SK-N-SH (cell line): ENCODE results near the gene CADM2. TPM values are rescaled to one million over a fixed set of nuclear protein-coding genes. Genes with fewer than 3 reads are reported as not detected.

ENCODE experiments used
- CTCF ChIA-PET: fragments of 300-600, 350-600 bp; formaldehyde crosslinking; extraction: SDS; loops from one replicate; lab custom pipeline; 2021; lab: Yijun Ruan, JAX
- POLR2A ChIA-PET: fragments of 350-600 bp; sonication (Branson Sonifier 250); formaldehyde crosslinking; extraction: SDS; loops from one replicate; lab custom pipeline; 2020; ENCODE audit warnings: antibody characterized with exemption, inconsistent platforms; lab: Yijun Ruan, JAX
- DNase-seq: peaks from one replicate; pipeline ENCODE4 v3.0.0; 2012
- H2AFZ ChIP-seq: fragments of 200-600 bp; sonication (generic); 2 replicates; pipeline ENCODE4 v1.8.1; 2016; ENCODE audit warnings: antibody characterized with exemption, mild to moderate bottlenecking, low read depth
- H3F3A ChIP-seq: fragments of 200-600 bp; sonication (generic); replicated peaks from 2 replicates; pipeline ENCODE3; 2016; ENCODE audit warnings: antibody characterized with exemption, mild to moderate bottlenecking; ENCODE audit not compliant: insufficient read depth
- H3K27ac ChIP-seq, 2 experiments: fragments of 200-500 bp in 1 of 2; fragments of 200-600 bp in 1 of 2; sonication (Bioruptor generic) in 1 of 2; sonication (generic), shearing (Covaris generic) in 1 of 2; 2 replicates each; pipeline versions ENCODE4 v1.5.1 to v1.6.1; 2014 to 2016; ENCODE audit warnings: low read depth in 2 of 2, inconsistent platforms in 1 of 2, low read length in 1 of 2, mild to moderate bottlenecking in 1 of 2, mixed read lengths in 1 of 2
- H3K27me3 ChIP-seq: fragments of 200-600 bp; sonication (generic), shearing (Covaris generic); 2 replicates; pipeline ENCODE4 v1.6.1; 2016; ENCODE audit warnings: mixed run types; ENCODE audit not compliant: insufficient read depth
- H3K36me3 ChIP-seq, 2 experiments: fragments of 200-500 bp in 1 of 2; fragments of 200-600 bp in 1 of 2; sonication (Bioruptor generic) in 1 of 2; sonication (generic) in 1 of 2; replicated peaks in 1 of 2; 2 replicates each; pipeline versions ENCODE3 to v1.5.1; 2014 to 2016; ENCODE audit warnings: low read length in 1 of 2, mild to moderate bottlenecking in 1 of 2; ENCODE audit not compliant: insufficient read depth in 2 of 2, control insufficient read depth in 1 of 2
- H3K4me1 ChIP-seq, 2 experiments: fragments of 200-500 bp in 1 of 2; fragments of 200-600 bp in 1 of 2; sonication (Bioruptor generic) in 1 of 2; sonication (generic), shearing (Covaris generic) in 1 of 2; 2 replicates each; pipeline versions ENCODE4 v1.5.1 to v1.6.1; 2014 to 2016; ENCODE audit warnings: low read depth in 1 of 2, low read length in 1 of 2, mixed run types in 1 of 2; ENCODE audit not compliant: insufficient read depth in 2 of 2, control insufficient read depth in 1 of 2
- H3K4me2 ChIP-seq: fragments of 200-600 bp; sonication (generic), shearing (Covaris generic); 2 replicates; pipeline ENCODE4 v1.6.1; 2017; ENCODE audit warnings: mixed run types
- H3K4me3 ChIP-seq, 2 experiments: fragments of 200-500 bp in 1 of 2; fragments of 200-600 bp in 1 of 2; sonication (Bioruptor generic) in 1 of 2; sonication (generic), shearing (Covaris generic) in 1 of 2; 2 replicates each; pipeline versions ENCODE4 v1.5.1 to v1.8.1; 2014 to 2016; ENCODE audit warnings: low read depth in 2 of 2, inconsistent platforms in 1 of 2, low read length in 1 of 2, mild to moderate bottlenecking in 1 of 2, mixed read lengths in 1 of 2, moderate library complexity in 1 of 2
- H3K79me2 ChIP-seq: fragments of 200-600 bp; sonication (generic); 2 replicates; pipeline ENCODE4 v1.8.1; 2017; ENCODE audit warnings: mild to moderate bottlenecking; ENCODE audit not compliant: insufficient read depth
- H3K9ac ChIP-seq: fragments of 200-600 bp; sonication (generic); 2 replicates; pipeline ENCODE4 v1.6.1; 2017; ENCODE audit warnings: mixed run types
- H3K9me2 ChIP-seq: fragments of 200-600 bp; sonication (generic); 2 replicates; pipeline ENCODE4 v1.6.1; 2017; ENCODE audit warnings: mixed run types
- H3K9me3 ChIP-seq: fragments of 200-600 bp; sonication (generic); 2 replicates; pipeline ENCODE4 v1.6.1; 2017; ENCODE audit warnings: mixed run types, mild to moderate bottlenecking, moderate library complexity
- H4K20me1 ChIP-seq: fragments of 200-600 bp; sonication (generic); 2 replicates; pipeline ENCODE4 v1.6.1; 2017; ENCODE audit warnings: mild to moderate bottlenecking, mixed run types; ENCODE audit not compliant: insufficient read depth
- CHD2 ChIP-seq: fragments of 150-350 bp; IDR thresholded peaks from 2 replicates; pipeline ENCODE4 v1.6.1; 2018; ENCODE audit warnings: low read length; ENCODE audit not compliant: partially characterized antibody
- FOSL2 ChIP-seq: IDR thresholded peaks from 2 replicates; pipeline ENCODE4 v1.4.0; 2012; ENCODE audit warnings: low read depth, mild to moderate bottlenecking, moderate library complexity, borderline replicate concordance
- FOXJ3 ChIP-seq: sonication (generic); formaldehyde crosslinking; IDR thresholded peaks from 2 replicates; pipeline ENCODE4 v1.5.1; 2020; ENCODE audit warnings: mild to moderate bottlenecking, missing genetic modification reagents
- GABPA ChIP-seq: IDR thresholded peaks from 2 replicates; pipeline ENCODE4 v1.4.0; 2012; ENCODE audit warnings: low read depth, mild to moderate bottlenecking
- JUND ChIP-seq: IDR thresholded peaks from 2 replicates; pipeline ENCODE4 v1.4.0; 2012
- MEF2A ChIP-seq: IDR thresholded peaks from 2 replicates; pipeline ENCODE4 v1.4.0; 2012; ENCODE audit warnings: low read depth, borderline replicate concordance
- POLR2AphosphoS5 ChIP-seq: IDR thresholded peaks from 2 replicates; pipeline ENCODE4 v1.6.1; 2012; ENCODE audit warnings: low read depth, low read length
- TEAD4 ChIP-seq: IDR thresholded peaks from 2 replicates; pipeline ENCODE4 v1.4.0; 2012; ENCODE audit warnings: mild to moderate bottlenecking, borderline replicate concordance; ENCODE audit not compliant: insufficient read depth
- WGBS: methylation state at CpG from one replicate; pipeline ENCODE4 v1.1.6; 2017; ENCODE audit warnings: low lambda C conversion rate; 5-methylcytosine and 5-hydroxymethylcytosine counted together
- polyA plus RNA-seq, 3 experiments: library from polyadenylated mRNA; depleted of rRNA; stranded (reverse); fragments of >200 nt; gene quantifications; 2 replicates each; pipeline ENCODE4 v1.2.3, GENCODE V29; 2012
- TF ChIP-seq, protein P1 (sequence below): IDR thresholded peaks from 2 replicates; pipeline ENCODE4 v1.6.1; 2012; ENCODE audit warnings: mild to moderate bottlenecking, low read depth, low read length, moderate library complexity
- TF ChIP-seq, protein P2 (sequence below): fragments of 200-600 bp; sonication (generic); IDR thresholded peaks from 2 replicates; pipeline ENCODE4 v1.6.1; 2017; ENCODE audit warnings: antibody characterized with exemption, mild to moderate bottlenecking, moderate library complexity

Gene CADM2
- polyA plus RNA-seq, 1 of the 3 experiments (the other 2 are of a cell fraction) = 0.46 TPM

DNA sequence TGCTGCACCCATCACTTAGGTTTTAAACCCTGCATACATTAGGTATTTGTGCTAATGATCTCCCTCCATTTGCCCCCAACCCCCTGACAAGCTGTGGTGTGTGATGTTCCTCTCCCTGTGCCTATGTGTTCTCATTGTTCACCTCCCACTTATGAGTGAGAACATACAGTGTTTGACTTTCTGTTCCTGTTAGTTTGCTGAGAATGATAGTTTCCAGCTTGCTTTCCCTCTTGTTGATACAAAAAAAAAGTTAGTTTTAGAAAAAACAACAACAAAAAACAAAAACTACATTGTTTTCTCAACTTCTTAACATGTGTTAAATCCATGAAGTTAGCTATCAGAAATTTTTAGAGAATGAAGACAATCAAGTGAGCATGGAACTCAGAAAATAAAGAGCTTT lies 1079.1 kb downstream of the CADM2 start (continued):
- TF ChIP-seq, protein P1, sequence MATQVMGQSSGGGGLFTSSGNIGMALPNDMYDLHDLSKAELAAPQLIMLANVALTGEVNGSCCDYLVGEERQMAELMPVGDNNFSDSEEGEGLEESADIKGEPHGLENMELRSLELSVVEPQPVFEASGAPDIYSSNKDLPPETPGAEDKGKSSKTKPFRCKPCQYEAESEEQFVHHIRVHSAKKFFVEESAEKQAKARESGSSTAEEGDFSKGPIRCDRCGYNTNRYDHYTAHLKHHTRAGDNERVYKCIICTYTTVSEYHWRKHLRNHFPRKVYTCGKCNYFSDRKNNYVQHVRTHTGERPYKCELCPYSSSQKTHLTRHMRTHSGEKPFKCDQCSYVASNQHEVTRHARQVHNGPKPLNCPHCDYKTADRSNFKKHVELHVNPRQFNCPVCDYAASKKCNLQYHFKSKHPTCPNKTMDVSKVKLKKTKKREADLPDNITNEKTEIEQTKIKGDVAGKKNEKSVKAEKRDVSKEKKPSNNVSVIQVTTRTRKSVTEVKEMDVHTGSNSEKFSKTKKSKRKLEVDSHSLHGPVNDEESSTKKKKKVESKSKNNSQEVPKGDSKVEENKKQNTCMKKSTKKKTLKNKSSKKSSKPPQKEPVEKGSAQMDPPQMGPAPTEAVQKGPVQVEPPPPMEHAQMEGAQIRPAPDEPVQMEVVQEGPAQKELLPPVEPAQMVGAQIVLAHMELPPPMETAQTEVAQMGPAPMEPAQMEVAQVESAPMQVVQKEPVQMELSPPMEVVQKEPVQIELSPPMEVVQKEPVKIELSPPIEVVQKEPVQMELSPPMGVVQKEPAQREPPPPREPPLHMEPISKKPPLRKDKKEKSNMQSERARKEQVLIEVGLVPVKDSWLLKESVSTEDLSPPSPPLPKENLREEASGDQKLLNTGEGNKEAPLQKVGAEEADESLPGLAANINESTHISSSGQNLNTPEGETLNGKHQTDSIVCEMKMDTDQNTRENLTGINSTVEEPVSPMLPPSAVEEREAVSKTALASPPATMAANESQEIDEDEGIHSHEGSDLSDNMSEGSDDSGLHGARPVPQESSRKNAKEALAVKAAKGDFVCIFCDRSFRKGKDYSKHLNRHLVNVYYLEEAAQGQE = no peak

DNA sequence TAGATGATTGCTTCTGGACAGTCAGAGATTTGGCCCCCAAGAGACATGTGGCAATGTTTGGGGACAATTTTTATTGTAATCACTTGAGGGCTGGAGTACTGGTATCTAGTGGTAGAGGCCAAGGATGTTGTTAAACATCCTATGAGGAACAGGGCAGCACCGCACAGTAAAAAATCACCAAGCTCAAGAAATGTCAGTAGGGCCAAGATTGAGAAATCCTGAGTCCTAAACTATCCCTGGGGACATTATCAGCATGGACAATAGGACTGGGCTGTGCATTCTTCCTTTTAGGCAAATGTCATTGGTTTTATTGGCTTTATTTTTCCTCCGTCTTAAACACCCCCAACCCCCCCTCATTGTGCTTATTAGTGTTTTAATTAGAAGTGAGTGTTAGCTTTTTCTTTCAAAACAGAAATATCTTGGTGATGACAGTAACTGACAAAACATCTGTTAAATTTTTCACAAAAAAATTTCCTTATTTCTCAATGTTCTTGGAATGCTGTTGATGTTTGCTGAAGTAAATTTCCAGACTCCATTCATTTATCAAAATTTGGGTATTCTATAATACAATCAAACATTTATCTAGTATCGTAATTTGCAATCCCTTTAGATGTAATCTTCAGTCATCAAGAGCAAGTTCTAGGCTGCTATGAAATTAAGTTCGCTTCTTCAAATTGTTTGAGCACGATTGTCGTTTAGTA lies 1087.8 kb downstream of the CADM2 start:
- Histone ChIP-seq H3K36me3 (no peaks in the 10 kb centered on the region), H3K27ac (no peak overlapping the region), H3K9ac (no peak overlapping the region), H3K27me3 (no peaks in the 10 kb centered on the region), H3K4me1 (no peaks in the 10 kb centered on the region), H2AFZ (no peak overlapping the region), H3K79me2 (no peaks in the 10 kb centered on the region), H4K20me1 (no peaks in the 10 kb centered on the region), H3K4me2 (no peak overlapping the region), H3K9me2 (no peaks in the 10 kb centered on the region)
- 14% methylated on average over 6 of the region's 6 CpGs for WGBS
- no peak for DNase-seq
- POLR2A ChIA-PET = no interaction called here
- CTCF ChIA-PET = interaction anchor here (2.5 kb wide), 1 partner anchor 10 kb away, joined by 6 read pairs; no protein-coding TSS in a partner anchor
- TF ChIP-seq FOXJ3 (CRISPR knock-in tag) = no peak
- no peak for TF ChIP-seq TEAD4
- TF ChIP-seq JUND = no peak
- TF ChIP-seq, protein P2, sequence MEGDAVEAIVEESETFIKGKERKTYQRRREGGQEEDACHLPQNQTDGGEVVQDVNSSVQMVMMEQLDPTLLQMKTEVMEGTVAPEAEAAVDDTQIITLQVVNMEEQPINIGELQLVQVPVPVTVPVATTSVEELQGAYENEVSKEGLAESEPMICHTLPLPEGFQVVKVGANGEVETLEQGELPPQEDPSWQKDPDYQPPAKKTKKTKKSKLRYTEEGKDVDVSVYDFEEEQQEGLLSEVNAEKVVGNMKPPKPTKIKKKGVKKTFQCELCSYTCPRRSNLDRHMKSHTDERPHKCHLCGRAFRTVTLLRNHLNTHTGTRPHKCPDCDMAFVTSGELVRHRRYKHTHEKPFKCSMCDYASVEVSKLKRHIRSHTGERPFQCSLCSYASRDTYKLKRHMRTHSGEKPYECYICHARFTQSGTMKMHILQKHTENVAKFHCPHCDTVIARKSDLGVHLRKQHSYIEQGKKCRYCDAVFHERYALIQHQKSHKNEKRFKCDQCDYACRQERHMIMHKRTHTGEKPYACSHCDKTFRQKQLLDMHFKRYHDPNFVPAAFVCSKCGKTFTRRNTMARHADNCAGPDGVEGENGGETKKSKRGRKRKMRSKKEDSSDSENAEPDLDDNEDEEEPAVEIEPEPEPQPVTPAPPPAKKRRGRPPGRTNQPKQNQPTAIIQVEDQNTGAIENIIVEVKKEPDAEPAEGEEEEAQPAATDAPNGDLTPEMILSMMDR = no peak
- no peak for TF ChIP-seq CHD2
- TF ChIP-seq FOSL2 = no peak
- no peak for TF ChIP-seq GABPA
- TF ChIP-seq POLR2AphosphoS5 = no peak
- TF ChIP-seq MEF2A = no peak
- TF ChIP-seq, all 33 proteins: peak for 0
- Histone ChIP-seq H3F3A (no peaks in the 10 kb centered on the region), H3K4me3 (no peak overlapping the region), H3K9me3 (no peaks in the 10 kb centered on the region)
